Muscle of leg (tissue), 11 donors: ENCODE measurements around the gene CD1E. TPM values are rescaled to one million over a fixed set of nuclear protein-coding genes. Genes with fewer than 3 reads are reported as not detected.

Experiments used
- DNase-seq: peaks from one replicate; pipeline ENCODE4 v3.0.0; 2013
- H3K27ac ChIP-seq: one replicate; pipeline ENCODE4 v1.5.1; 2013; ENCODE audit warnings: mild to moderate bottlenecking, low read length, control low read depth
- H3K27me3 ChIP-seq: one replicate; pipeline ENCODE4 v1.6.1; 2013; ENCODE audit warnings: low read length; ENCODE audit not compliant: control insufficient read depth, insufficient read depth
- H3K36me3 ChIP-seq: one replicate; pipeline ENCODE4 v1.6.1; 2013; ENCODE audit warnings: low read length; ENCODE audit not compliant: control insufficient read depth, insufficient read depth
- H3K4me1 ChIP-seq: one replicate; pipeline ENCODE4 v1.6.1; 2013; ENCODE audit warnings: low read length; ENCODE audit not compliant: control insufficient read depth, insufficient read depth
- H3K4me3 ChIP-seq: one replicate; pipeline ENCODE4 v1.5.1; 2013; ENCODE audit warnings: low read length, control low read depth
- H3K9me3 ChIP-seq: replicated peaks from 2 replicates; pipeline ENCODE4 v1.6.1; 2013; ENCODE audit warnings: low read depth, low read length; ENCODE audit not compliant: control insufficient read depth
- WGBS: methylation state at CpG from one replicate; pipeline ENCODE4 v1.1.5; 2013; ENCODE audit warnings: missing lambda C conversion rate; ENCODE audit not compliant: insufficient coverage; 5-methylcytosine and 5-hydroxymethylcytosine counted together
- polyA plus RNA-seq, 8 donors: library from polyadenylated mRNA; unstranded; fragments of 120-200 nt; gene quantifications; one replicate each; pipeline versions ENCODE4 v1.2.1 to v1.2.3, GENCODE V29; 2013; ENCODE audit warnings: inconsistent platforms in 1 of 8, low replicate concordance in 1 of 8; ENCODE audit not compliant: insufficient read length in 8 of 8, insufficient read depth in 1 of 8
- total RNA-seq: library from RNA; stranded (reverse); fragments of 120-200 nt; gene quantifications from one replicate; pipeline ENCODE4 v1.2.4, GENCODE V29; 2013

CD1E gene
- total and polyA plus RNA-seq, 9 donors, result 0.10 to 0.24 (median 0.17) TPM; not detected in 3

DNA sequence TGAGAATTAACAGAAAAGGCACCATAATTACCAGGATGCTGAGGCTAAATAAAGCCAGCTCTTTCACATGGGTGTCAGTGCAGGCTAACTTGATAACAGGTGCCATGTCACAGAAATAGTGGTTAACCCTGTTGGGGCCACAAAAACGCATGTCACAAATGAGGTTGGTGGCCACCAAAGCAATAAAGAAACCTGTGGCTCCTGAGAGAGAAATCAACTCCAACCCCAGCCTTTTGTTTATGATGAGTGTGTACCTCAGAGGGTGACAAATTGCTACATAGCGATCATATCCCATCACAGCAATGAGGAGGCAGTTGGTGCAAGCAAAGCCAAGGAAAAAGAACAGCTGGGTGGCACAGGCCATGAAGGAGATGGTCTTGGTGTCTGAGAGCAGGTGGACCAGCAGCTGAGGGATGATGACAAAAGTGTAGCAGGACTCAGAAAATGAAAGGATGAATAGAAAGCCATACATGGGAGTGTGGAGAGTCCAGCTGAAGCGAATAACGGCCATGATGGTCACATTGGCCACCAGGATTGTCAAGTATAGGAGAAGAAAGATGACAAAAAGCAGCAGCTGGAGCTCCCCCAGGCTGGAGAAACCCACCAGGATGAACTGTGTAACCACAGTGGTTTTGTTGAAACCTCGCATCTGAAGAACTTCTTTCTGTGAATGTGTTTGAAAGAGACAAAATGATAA lies 45.3 kb downstream of the CD1E start, which contains the start of gene OR10T2:
TSS of gene OR10T2 (minus strand) at position 649 of the 697 bp plus-strand sequence. CDS start at position 649, 0 bp downstream.
- Histone ChIP-seq H3K9me3 (no peaks in the 10 kb centered on the region), H3K36me3 (no peaks in the 10 kb centered on the region), H3K4me3 (no peak within 1 kb of the TSS), H3K27me3 (no peaks in the 10 kb centered on the region), H3K4me1 (no peaks in the 10 kb centered on the region), H3K27ac (no peak within 1 kb of the TSS)
- no peak for DNase-seq
- WGBS, result 83% methylated on average over 3 of the region's 5 CpGs

DNA sequence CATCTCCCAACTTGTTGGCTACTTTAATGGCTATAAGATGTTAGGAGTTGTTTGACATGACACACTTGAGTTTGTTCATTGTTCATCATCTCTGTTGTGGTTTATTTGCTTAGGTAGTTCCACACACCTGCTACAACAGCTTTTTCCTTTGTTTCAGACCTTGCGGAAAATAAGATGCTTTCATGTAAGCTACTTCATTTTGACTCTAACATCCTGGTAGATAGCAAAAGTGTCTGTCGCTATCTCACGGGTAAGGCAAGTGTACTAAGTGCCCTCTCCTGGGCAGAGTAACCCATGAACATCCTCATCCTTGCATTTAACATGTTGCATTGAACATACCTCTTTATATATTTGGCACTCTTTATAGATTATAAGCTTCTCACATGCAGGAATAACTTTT lies 47.2 kb downstream of the CD1E start:
- no peaks in the 10 kb centered on the region for H3K27me3 ChIP-seq
- no peak overlapping the region for H3K27ac ChIP-seq
- DNase-seq, result no peak
- H3K4me1 ChIP-seq, result no peaks in the 10 kb centered on the region
- no peak overlapping the region for H3K4me3 ChIP-seq
- H3K9me3 ChIP-seq, result no peaks in the 10 kb centered on the region
- H3K36me3 ChIP-seq, result no peaks in the 10 kb centered on the region
- WGBS, result 93% methylated on average over 2 of the region's 3 CpGs

DNA sequence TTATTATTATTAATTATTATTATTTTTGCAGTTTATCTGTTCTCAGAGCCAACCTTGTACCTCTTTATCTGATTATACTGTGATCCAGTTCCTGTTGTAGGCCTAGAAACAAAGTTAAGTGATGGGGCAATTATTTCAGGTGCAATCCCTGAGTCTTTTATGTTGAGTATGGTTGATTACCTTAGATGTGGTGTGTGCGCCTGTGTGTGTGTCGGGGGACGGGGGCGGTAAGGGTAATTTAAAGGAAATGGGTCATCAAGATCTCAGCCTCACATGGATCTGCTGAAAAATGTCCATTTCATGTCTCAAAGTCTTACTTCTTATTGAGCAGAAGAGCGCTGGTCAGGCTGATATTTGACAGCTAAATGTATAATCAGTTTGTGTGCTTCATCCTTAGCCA lies 53.4 kb downstream of the CD1E start:
- Histone ChIP-seq H3K4me3 (no peak overlapping the region), H3K27me3 (no peaks in the 10 kb centered on the region), H3K36me3 (no peaks in the 10 kb centered on the region), H3K9me3 (no peaks in the 10 kb centered on the region), H3K4me1 (no peaks in the 10 kb centered on the region), H3K27ac (no peak overlapping the region)
- WGBS, result no CpG with 5 or more reads among the region's 5 CpGs
- DNase-seq, result no peak

Other genes starting within 250 kb of the CD1E start
- 1.6 TPM for gene CD1D, start 173.0 kb upstream of the CD1E start, total RNA-seq
- 1 to 10 TPM in 6 of 8 donors, under 1 TPM in 2; 0.83 to 1.9 (median 1.5) TPM for gene CD1D, start 173.0 kb upstream of the CD1E start, polyA plus RNA-seq
- gene CD1A, start 99.5 kb upstream of the CD1E start, total RNA-seq, result 0.04 TPM
- gene CD1A, start 99.5 kb upstream of the CD1E start, polyA plus RNA-seq, result under 1 TPM in 3 of 8 donors, not detected in 5; 0.07 to 0.28 (median 0.25) TPM
- gene CD1C, start 64.0 kb upstream of the CD1E start, total RNA-seq, result 1.1 TPM
- 1 to 10 TPM in 3 of 8 donors, under 1 TPM in 5; 0.47 to 1.6 (median 0.95) TPM for gene CD1C, start 64.0 kb upstream of the CD1E start, polyA plus RNA-seq
- 0.09 TPM for gene CD1B, start 22.4 kb upstream of the CD1E start, total RNA-seq
- gene CD1B, start 22.4 kb upstream of the CD1E start, polyA plus RNA-seq, result not detected
- gene OR10T2, start 45.6 kb downstream of the CD1E start, total RNA-seq, result not detected
- not detected for gene OR10T2, start 45.6 kb downstream of the CD1E start, polyA plus RNA-seq
- gene OR10K2, start 72.3 kb downstream of the CD1E start, total RNA-seq, result not detected
- gene OR10K2, start 72.3 kb downstream of the CD1E start, polyA plus RNA-seq, result under 1 TPM in 1 of 8 donors, not detected in 7; 0.31 TPM
- gene OR10K1, start 107.9 kb downstream of the CD1E start, total RNA-seq, result not detected
- gene OR10K1, start 107.9 kb downstream of the CD1E start, polyA plus RNA-seq, result under 1 TPM in 3 of 8 donors, not detected in 5; 0.03 to 0.10 (median 0.04) TPM
- gene OR10R2, start 118.3 kb downstream of the CD1E start, total RNA-seq, result not detected
- gene OR10R2, start 118.3 kb downstream of the CD1E start, polyA plus RNA-seq, result under 1 TPM in 1 of 8 donors, not detected in 7; 0.70 TPM
- gene OR6Y1, start 200.5 kb downstream of the CD1E start, total RNA-seq, result not detected
- gene OR6Y1, start 200.5 kb downstream of the CD1E start, polyA plus RNA-seq, result not detected
- gene OR6P1, start 216.7 kb downstream of the CD1E start, total RNA-seq, result not detected
- gene OR6P1, start 216.7 kb downstream of the CD1E start, polyA plus RNA-seq, result not detected
- not detected for gene OR10X1, start 226.0 kb downstream of the CD1E start, total RNA-seq
- not detected for gene OR10X1, start 226.0 kb downstream of the CD1E start, polyA plus RNA-seq